B cell (primary cell): ENCODE data around the gene RECQL.

Source experiments
- CTCF ChIP-seq: fragments of 200-600 bp; IDR thresholded peaks from one replicate; pipeline ENCODE4 v1.8.0; 2022; ENCODE audit warnings: antibody characterized with exemption, mild to moderate bottlenecking
- EZH2 ChIP-seq: IDR thresholded peaks from 2 replicates; pipeline ENCODE4 v1.6.1; 2012; ENCODE audit warnings: borderline replicate concordance, low read depth, mild to moderate bottlenecking, moderate library complexity, low read length; ENCODE audit not compliant: insufficient read depth, poor library complexity, severe bottlenecking

DNA sequence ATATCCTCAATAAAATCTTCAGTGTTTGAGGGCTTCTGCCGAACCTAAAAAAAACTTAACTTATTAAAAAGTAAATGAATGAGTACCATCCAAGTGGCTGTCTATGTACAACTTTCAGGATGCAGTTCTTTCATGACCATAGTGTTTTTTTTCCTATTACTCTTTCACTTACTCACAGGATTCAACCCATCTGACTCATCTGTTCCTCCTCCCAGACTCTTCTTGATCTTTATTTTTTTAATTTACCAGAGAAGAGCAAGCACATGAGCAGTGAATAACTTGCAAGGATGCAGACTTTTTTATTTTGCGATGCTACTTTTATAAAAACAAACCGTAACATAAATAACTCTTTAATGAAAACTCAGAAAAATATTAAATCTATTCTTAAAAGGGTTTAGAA, 24.5 kb downstream of the RECQL start:
- TF ChIP-seq CTCF = no peak
- TF ChIP-seq EZH2 = no peak
